Endodermal cell (in vitro differentiated cells): ENCODE results near the gene CDK12. TPM values are rescaled to one million over a fixed set of nuclear protein-coding genes. Genes with fewer than 3 reads are reported as not detected.

ENCODE experiments used
- DNase-seq: peaks from one replicate; pipeline ENCODE4 v3.0.0-alpha.2; 2017
- H3K27ac ChIP-seq: 2 replicates; pipeline ENCODE4 v1.5.1; 2013; ENCODE audit warnings: mild to moderate bottlenecking, low read depth, low read length, moderate library complexity
- H3K27me3 ChIP-seq: 2 replicates; pipeline ENCODE4 v1.6.1; 2013; ENCODE audit warnings: mild to moderate bottlenecking, low read length, moderate library complexity; ENCODE audit not compliant: insufficient read depth, control insufficient read depth, poor library complexity, severe bottlenecking
- H3K36me3 ChIP-seq: 2 replicates; pipeline ENCODE4 v1.7.0; 2013; ENCODE audit warnings: mild to moderate bottlenecking, low read length, moderate library complexity; ENCODE audit not compliant: control insufficient read depth, insufficient read depth
- H3K4me1 ChIP-seq: one replicate; pipeline ENCODE4 v1.7.0; 2013; ENCODE audit warnings: low read length; ENCODE audit not compliant: control insufficient read depth, insufficient read depth
- H3K4me3 ChIP-seq: 2 replicates; pipeline ENCODE4 v1.5.1; 2013; ENCODE audit warnings: mild to moderate bottlenecking, low read length, moderate library complexity
- H3K9ac ChIP-seq: 2 replicates; pipeline ENCODE4 v1.6.1; 2013; ENCODE audit warnings: mild to moderate bottlenecking, low read length, moderate library complexity; ENCODE audit not compliant: poor library complexity, severe bottlenecking; ENCODE audit errors: extremely low read depth
- H3K9me3 ChIP-seq: 2 replicates; pipeline ENCODE4 v1.6.1; 2013; ENCODE audit warnings: mild to moderate bottlenecking, low read length, moderate library complexity; ENCODE audit not compliant: control insufficient read depth
- H3K27ac Mint-ChIP-seq: 2 replicates; pipeline ENCODE4 v1.8.0; 2020; ENCODE audit warnings: mixed read lengths
- H3K27me3 Mint-ChIP-seq: 2 replicates; pipeline ENCODE4 v1.8.0; 2021; ENCODE audit warnings: mild to moderate bottlenecking, mixed read lengths; ENCODE audit not compliant: insufficient read depth
- H3K36me3 Mint-ChIP-seq: 2 replicates; pipeline ENCODE4 v1.8.0; 2020; ENCODE audit warnings: low read depth, mixed read lengths
- H3K4me1 Mint-ChIP-seq: 2 replicates; pipeline ENCODE4 v1.8.0; 2020; ENCODE audit warnings: mixed read lengths
- H3K4me3 Mint-ChIP-seq: 2 replicates; pipeline ENCODE4 v1.8.0; 2020; ENCODE audit warnings: mild to moderate bottlenecking, moderate library complexity, mixed read lengths
- H3K9me3 Mint-ChIP-seq: 2 replicates; pipeline ENCODE4 v1.8.0; 2020; ENCODE audit warnings: mild to moderate bottlenecking, mixed read lengths
- CTCF ChIP-seq: fragments of 200-600 bp; sonication (generic); conservative IDR thresholded peaks from 2 replicates; pipeline ENCODE4 v1.5.0; 2021; ENCODE audit warnings: antibody characterized with exemption, mild to moderate bottlenecking
- WGBS, 2 experiments: methylation state at CpG; one replicate each; pipeline versions ENCODE4 v1.1.5 to v1.1.7; 2013; ENCODE audit warnings: missing lambda C conversion rate in 2 of 2, mixed read lengths in 1 of 2; ENCODE audit not compliant: insufficient coverage in 1 of 2, insufficient read length in 1 of 2; 5-methylcytosine and 5-hydroxymethylcytosine counted together
- total RNA-seq, 2 donors: library from RNA; stranded (reverse); fragmentation: NEBNext Ultra II Directional in 1 of 2; extraction: Animal tissue kit (Norgen Biotek cat#: 25700) in 1 of 2; gene quantifications; 2 replicates in 1 of 2; 3 replicates in 1 of 2; pipeline ENCODE4 v1.2.1, GENCODE V29; 2021

Gene CDK12
- total RNA-seq, 2 donors from 2014 or later = 62.8 to 70.2 TPM

- H3K9me3 Mint-ChIP-seq = no peaks in the 10 kb centered on the region
- peaks cover 95% of the 10 kb centered on the region for H3K36me3 ChIP-seq
- H3K27me3 Mint-ChIP-seq = no peaks in the 10 kb centered on the region
- H3K36me3 Mint-ChIP-seq = peaks cover 87% of the 10 kb centered on the region
- DNase-seq = no peak
- H3K4me1 ChIP-seq = no peaks in the 10 kb centered on the region
- H3K9me3 ChIP-seq = no peaks in the 10 kb centered on the region
- no peak overlapping the region for H3K9ac ChIP-seq
- no peak overlapping the region for H3K4me3 Mint-ChIP-seq
- TF ChIP-seq CTCF = no peak
- no peak overlapping the region for H3K27ac ChIP-seq
- H3K27me3 ChIP-seq = no peaks in the 10 kb centered on the region
- WGBS, 2 experiments = 98 to 100% methylated on average over 2 to 5 of the region's 5 CpGs
- no peak overlapping the region for H3K4me3 ChIP-seq
- H3K27ac Mint-ChIP-seq = no peak overlapping the region
- H3K4me1 Mint-ChIP-seq = no peaks in the 10 kb centered on the region
Measured at GRCh38 chr17:39513915-39514314, 52.6 kb downstream of the CDK12 start.

- Histone ChIP-seq H3K9ac (no peak overlapping the region), H3K9me3 (no peaks in the 10 kb centered on the region), H3K27ac (no peak overlapping the region), H3K27me3 (no peaks in the 10 kb centered on the region), H3K4me1 (no peaks in the 10 kb centered on the region), H3K36me3 (peaks cover 86% of the 10 kb centered on the region), H3K4me3 (no peak overlapping the region)
- H3K4me1 Mint-ChIP-seq = no peaks in the 10 kb centered on the region
- no peak overlapping the region for H3K4me3 Mint-ChIP-seq
- DNase-seq = no peak
- no peak for TF ChIP-seq CTCF
- WGBS, 2 experiments = 76 to 95% methylated on average over 3 to 7 of the region's 7 CpGs
- H3K27ac Mint-ChIP-seq = no peak overlapping the region
- H3K36me3 Mint-ChIP-seq = peaks cover 72% of the 10 kb centered on the region
- H3K27me3 Mint-ChIP-seq = no peaks in the 10 kb centered on the region
- no peaks in the 10 kb centered on the region for H3K9me3 Mint-ChIP-seq
Measured at GRCh38 chr17:39517224-39517623, 55.9 kb downstream of the CDK12 start.

GRCh38 chr17:39525801-39526506, 64.7 kb downstream of the CDK12 start:
- peaks cover 92% of the 10 kb centered on the region for H3K36me3 ChIP-seq
- peaks cover 63% of the 10 kb centered on the region for H3K36me3 Mint-ChIP-seq
- H3K4me1 ChIP-seq = no peaks in the 10 kb centered on the region
- H3K9me3 ChIP-seq = no peaks in the 10 kb centered on the region
- no peak overlapping the region for H3K27ac ChIP-seq
- WGBS, 2 experiments = 92% methylated on average over 6 of the region's 6 CpGs
- H3K27me3 ChIP-seq = no peaks in the 10 kb centered on the region
- no peaks in the 10 kb centered on the region for H3K9me3 Mint-ChIP-seq
- H3K4me3 ChIP-seq = no peak overlapping the region
- no peak overlapping the region for H3K27ac Mint-ChIP-seq
- TF ChIP-seq CTCF = no peak
- no peaks in the 10 kb centered on the region for H3K27me3 Mint-ChIP-seq
- peaks cover 11% of the 10 kb centered on the region for H3K4me1 Mint-ChIP-seq
- H3K9ac ChIP-seq = no peak overlapping the region
- DNase-seq = no peak
- H3K4me3 Mint-ChIP-seq = no peak overlapping the region
